GM19035 (cell line): ENCODE results near the gene NCLN.
"Not testable (repeated sequence)": the region's sequence is repeated elsewhere in the genome, so short reads cannot be mapped to it uniquely, and the experiment has no call there.

Source experiments
- ATAC-seq: cut with Tn5 transposase; IDR thresholded peaks from one replicate; pipeline ENCODE4 v1.9.1; 2021; ENCODE audit not compliant: unreplicated experiment

The NCLN gene

DNA sequence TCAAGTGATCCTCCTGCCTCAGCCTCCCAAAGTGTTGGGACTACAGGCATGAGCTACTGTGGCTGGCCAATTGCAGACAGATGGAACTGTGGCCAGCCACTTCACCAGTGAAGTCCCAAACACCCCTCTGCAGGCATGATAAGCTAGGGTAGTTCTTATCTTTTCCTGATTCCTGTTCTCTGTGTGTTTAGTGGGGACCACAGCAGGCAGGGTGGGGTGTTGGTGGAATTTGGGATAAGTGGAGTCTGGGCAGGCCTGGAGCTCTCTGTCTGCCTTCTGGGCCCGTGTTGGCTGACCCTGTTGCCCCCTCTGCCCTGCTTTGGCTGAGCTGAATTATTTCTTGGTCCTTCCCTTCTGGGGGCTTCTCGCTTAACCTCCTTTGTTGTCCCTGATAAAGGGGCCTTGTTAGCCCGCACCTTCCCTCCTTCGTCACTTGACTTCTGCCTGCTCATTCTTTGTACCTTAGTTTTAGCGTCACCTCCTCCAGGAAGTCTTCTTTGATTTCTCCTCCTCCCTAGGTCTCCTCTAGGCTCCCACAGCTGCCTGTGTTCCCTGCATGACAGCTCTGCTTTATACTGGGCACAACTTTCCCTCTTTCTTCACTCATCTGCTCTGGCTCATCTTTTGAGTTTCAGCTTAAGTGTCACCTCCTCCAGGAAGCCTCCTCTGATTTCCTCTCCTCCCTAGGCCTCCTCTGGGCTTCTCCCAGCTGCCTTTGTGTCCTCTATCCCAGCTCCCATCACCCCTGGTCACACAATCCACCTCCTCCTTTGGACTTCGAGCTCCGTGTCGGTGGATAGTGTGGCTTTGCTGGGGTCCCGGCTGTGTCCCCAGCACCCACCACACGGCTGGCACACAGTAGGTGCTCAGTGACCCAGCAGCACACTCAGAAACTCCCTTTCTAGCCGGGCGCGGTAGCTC, 1.7 kb upstream of the NCLN start:
- no peak for ATAC-seq

DNA sequence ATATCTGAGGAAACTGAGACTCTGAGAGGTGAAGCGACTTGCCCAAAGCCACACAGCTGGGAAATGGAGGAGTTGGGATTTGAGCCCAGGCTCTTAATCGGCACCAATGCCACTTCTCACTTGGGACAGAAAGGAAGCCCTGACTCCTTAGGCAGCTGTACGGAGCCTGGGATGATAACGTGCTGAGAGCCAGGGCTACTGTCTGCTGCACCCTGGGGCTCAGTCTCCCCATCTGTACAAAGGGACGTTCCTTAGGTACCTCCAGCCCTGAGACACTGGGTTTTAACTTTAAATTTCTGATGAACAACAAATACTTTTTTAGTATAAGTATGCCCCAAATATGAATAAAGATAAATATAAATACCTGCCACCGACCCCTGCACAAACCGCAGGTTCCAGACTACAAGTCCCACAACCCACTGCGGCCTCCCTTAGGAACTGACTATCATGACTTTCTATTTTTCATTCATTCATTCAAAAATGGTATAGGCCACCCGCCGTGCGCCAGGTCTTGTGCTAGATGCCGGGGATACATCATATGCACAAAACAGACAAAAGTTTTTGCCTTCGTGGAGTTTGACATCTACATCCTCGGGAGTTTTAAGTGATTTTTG, 776 bp upstream of the NCLN start:
- ATAC-seq: peak; percentile 28

DNA sequence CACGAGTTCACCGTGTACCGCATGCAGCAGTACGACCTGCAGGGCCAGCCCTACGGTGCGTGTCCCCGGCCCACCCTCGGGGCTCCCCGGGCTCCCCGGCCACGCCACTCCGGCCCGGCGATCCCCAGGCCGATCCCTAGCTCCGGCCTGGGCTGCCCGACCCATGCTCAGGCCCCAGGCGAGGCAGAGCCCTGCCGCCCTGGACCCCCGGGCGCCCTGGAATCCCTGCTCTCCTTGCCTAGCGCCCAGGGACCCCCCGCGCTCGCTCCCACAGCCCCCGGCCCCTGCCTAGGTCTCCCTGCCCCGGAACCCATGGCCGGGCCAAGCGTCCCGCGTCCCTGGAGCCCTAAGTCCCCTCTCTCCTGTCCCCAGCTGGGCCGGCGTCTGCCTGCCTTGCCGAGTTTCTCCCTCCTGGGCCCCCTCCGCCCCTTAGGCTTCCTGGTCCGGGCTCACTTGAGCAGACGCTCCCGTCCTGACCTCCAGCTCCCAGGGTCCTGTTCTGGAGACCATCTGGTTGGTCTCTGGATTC, 494 bp downstream of the NCLN start:
- ATAC-seq: peak; percentile 15

DNA sequence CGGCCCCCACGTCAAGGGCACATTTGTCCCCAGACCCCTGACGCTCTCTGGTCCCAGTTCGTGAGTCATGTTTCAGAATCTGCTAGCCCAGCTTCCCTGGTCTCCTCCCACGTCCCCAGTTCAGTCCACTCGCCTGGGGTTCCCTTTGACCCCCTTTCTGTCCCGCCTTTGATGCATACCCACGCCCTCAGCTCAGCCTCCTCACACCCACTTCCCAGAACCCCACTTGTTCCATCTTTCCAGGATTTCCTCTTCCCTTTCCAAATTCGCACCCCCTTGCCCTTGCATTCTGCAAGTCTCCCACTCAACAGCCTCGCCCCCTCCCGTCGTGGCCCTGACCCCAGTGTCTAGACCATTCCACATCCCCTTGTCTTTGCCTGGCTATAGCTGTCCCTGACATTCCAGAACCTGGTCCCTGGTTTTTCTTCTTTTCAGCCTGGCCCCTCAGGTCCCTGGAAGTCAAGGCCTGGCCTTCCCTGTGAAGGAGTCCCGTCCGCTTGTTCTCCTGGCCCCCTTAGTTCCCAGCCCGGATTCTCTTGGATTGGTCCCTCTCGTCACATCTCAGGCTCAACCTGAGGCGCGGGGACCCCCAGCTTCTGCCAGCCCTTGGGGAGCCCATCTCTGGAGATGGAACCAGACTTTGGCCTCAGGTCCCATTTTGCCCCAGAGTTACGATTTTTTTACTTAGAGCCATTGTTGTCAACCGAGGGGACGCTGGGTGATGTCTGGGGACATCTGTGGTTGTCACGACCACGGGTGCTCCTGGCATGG, 1.3 kb downstream of the NCLN start:
- no peak for ATAC-seq

DNA sequence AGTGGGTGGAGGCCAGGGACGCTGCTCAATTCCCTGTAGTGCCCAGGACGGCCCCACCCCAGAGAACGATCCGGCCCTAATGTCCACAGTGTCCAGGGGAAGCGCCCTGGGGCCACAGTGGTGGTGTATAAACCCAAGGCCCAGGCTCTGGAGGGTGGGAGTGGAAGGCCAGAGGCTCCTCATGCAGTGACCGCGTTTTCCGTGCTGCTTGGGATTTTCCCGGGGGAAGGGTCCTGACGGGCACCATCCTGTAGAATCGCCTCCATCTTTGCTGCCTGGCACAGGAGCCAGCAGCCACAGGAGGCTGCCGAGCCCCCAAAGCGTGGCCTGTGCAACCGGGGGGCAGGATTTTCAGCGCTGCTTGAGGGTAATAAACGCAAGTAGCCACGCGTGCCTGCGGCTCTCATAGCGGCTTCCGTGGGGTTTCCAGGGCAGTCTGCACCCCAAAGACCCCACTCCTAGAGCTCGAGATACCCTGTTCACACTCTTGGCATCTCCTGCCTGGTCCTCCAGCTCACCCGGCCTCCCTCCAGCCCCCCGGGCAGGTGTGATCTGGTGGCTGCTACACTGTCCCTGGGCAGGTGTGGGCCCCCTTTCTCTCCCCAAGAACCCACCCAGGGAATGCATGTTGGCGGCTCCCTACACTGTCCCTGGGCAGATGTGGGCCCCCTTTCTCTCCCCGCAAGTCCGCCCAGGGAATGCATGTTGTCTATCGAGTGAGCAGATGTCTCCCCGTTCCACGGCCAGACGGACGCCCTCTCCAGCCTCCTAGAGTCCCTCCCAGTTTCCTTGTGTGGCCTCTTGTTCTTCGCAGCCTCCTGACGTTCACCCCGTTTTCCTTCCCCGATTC, 2.2 kb downstream of the NCLN start:
- no peak for ATAC-seq

DNA sequence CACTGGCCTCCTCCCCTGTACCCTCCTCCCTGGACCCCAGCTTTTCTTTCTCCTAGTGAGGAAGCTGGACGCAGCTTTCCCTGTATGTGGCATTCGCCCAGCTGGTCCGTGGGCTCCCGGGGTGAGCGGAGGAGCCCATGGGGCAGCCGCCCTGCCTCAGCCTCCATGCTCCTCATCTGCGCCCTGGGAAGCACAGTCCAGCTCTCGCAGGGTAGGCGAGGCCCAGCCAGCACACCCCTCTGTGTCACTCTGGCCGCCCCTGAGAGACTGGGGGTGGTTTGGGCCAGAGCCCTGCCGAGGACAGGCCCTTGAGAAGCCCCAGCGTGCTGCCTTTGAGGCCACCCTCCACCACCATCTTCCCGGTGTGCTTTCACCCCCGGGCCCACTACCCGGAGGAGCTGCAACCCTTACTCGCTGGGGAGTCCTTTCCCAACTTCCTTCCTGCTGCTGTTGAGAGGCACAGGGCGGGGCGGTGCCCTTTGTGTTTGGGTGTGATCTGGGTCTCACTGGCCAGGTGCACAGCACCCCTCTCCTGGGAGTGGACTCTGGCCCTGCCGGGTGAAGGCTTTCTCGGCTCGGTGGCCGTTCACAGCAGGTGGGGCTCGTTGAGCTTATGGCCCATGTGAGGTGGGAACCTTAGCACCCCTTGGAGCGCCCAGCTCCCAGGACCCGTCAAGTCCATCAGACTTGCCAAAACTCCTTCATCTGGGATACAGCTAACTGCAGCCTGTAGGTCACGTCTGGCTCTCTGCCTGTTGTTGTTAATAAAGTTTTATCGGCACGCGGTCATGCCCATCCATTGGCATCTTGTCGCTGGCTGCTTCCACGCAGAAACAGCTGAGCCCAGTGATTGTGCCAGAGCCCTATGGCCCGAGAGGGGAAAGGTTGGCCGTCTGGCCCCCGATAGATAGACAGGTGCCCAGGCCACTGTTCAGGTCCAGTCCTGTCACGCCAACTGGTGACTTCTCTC, 3.2 kb downstream of the NCLN start:
- ATAC-seq: no peak

DNA sequence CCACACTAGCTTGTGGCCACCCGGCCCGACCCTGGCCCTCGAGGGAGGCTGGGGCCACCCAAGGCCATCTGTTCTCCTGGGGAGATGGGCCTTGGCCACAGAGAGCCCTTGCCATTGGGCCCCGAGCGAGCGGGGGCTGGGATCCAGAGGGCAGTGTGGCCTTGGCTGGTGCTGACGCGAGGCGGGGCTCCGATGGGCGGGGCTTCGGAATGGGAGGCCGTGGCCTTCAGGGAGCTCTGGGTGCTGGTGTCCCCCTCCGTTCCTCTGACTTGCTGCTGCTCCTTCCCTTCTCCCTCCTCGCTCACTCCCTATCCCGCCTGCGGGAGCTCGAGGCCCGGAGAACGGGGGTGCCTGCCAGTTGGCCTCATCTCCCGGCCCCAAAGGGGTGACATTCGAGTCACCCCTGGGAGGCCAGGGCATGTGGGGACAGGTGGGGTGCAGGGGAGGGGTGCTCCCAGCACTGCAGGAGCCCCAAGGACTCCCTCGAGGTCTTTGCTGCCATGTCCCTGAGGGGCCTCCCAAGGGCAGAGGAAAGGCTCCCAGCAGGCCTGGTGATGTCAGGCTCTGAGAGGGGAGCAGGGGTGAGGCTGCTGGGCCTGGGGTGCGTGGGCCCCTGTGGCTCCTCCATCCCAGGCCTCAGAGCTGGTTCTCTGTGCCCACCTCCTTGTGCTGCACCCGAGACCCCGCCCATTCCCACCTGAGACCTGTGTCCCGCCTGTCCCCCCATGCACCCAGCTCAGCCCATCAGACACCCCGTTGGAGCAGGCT, 4.2 kb downstream of the NCLN start:
- ATAC-seq: no peak

DNA sequence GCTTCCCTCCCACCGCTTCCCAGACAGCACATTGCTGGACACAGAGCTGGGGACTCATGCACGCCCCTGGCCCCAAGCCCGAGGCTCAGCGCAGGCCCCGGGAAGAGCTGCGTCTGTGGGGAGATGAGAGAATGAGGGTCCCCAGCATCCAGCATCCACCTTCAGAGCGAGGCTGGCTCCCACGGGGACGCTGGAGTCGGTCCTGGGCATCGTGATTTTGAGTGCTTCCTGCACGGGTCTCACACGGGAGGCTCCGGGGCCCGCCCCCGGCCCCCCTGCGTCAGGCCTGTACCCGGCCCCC, 4.7 kb downstream of the NCLN start:
- no peak for ATAC-seq

DNA sequence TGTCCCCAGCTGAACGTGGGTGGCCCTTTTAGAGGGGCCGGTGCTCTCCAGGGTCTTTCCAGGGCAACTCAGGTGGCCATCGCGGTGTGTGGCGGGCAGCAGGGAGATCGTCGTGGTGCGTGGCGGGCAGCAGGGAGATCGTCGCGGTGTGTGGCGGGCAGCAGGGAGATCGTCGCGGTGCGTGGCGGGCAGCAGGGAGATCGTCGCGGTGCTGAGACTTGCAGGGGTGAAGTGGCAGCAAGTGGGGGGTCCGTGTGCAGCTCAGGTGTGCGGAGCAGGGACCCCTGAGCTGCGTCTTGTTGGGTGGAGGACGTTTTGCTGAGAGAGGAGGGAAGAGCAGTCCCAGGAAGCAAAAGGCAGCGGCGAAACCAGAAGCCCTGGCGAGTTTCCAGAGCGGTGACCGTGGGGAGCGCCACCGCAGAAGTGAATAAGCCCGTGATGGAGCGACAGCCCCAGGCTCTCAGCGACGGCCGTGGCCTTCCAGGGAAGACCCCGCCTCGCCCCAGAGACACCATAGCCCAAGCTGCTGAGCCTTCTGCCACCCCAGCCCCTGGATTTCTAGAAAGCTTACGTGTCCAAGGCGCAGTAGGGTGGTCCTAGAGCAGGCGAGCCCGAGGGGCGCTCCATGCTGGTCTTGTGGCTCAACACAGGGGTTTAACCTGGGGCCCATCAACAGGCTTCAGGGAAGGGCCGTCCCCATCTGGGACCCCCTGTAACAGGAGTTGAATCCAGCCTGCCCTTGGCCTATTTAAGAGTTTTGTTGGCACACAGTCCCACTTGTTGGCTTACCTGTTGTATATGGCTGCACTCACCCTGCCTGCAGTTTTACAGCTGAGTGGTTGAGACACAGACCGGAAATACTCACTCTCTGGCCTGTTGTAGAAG, 5.4 kb downstream of the NCLN start:
- ATAC-seq: no peak

DNA sequence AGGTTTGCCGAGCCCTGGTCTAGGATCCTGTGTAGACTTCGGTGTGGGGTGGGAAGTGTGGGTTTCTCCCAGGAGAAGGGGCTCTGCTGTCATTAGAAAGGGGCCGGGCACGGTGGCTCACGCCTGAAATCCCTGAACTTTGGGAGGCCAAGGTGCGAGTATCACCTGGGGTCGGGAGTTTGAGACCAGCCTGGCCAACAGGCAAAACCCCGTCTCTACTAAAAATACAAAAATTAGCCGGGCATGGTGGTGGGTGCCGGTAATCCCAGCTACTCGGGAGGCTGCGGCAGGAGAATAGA, 6.0 kb downstream of the NCLN start:
- ATAC-seq: not testable (repeated sequence)

DNA sequence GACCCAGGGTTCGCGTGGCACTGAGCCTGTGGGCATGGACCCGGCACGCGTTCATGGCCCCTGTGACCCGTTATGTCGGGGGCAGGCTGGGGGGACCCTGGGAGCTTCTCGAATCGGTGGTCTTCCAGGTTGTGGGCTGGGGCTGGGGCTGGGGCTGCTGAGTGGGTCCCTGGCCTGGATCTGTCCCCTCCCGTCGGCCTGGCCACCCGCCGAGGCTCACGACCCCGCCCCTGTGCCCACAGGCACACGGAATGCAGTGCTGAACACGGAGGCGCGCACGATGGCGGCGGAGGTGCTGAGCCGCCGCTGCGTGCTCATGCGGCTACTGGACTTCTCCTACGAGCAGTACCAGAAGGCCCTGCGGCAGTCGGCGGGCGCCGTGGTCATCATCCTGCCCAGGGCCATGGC, 6.5 kb downstream of the NCLN start:
- ATAC-seq: no peak

DNA sequence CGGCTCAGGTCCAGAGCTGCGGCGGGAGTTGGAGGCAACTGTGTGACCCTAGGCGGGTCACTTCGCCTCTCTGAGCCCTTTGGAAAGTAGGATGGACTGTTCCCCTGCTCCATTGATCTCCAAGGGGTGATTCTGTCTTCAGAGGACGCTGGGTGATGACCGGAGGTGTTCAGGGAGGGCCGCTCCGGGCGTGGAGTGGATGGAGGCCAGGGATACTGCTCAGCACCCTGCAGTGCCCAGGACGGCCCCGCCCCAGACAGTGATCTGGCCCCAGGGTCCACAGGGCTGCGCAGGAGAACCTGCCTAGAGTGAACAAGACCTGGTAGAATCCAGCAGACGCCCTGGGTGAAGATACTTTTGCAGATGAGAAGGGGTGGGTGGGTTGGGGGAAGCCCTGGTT, 7.0 kb downstream of the NCLN start:
- ATAC-seq: no peak

DNA sequence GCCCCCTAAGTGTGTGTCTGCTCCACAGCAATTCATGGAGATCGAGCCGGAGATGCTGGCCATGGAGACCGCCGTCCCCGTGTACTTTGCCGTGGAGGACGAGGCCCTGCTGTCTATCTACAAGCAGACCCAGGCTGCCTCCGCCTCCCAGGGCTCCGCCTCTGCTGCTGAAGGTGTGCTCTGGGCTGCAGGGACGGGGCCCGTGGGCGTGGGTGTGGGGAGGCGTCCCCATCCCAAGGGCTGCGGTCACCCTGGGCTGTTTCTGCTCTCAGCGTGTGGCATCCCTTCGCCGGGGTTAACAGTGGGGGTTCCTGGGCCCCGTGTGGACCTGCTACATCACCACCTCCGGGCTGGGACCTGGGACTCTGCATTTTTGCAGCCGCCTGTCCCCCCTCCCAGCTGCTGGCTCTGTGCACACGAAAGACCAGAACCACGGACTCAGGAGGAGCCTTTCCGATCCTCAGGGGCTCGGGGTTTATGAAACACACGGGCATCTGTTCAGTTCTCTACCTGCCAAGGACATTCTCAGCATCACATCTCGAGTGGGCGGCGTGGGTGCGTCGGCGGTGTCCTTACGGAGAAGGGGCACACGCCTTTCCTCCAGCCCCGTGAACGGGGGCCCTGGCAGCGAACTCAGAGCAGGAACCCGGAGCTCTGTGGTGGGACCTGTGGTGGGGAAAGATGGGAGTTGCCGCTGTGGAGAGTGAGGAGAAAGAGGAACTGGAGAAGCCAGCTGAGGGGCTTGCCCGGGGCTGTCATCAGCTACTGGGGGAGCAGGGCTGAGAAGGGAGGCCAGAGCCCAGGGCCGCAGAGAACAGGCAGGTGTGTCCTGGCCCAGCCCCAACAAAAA, 7.8 kb downstream of the NCLN start:
- no peak for ATAC-seq

DNA sequence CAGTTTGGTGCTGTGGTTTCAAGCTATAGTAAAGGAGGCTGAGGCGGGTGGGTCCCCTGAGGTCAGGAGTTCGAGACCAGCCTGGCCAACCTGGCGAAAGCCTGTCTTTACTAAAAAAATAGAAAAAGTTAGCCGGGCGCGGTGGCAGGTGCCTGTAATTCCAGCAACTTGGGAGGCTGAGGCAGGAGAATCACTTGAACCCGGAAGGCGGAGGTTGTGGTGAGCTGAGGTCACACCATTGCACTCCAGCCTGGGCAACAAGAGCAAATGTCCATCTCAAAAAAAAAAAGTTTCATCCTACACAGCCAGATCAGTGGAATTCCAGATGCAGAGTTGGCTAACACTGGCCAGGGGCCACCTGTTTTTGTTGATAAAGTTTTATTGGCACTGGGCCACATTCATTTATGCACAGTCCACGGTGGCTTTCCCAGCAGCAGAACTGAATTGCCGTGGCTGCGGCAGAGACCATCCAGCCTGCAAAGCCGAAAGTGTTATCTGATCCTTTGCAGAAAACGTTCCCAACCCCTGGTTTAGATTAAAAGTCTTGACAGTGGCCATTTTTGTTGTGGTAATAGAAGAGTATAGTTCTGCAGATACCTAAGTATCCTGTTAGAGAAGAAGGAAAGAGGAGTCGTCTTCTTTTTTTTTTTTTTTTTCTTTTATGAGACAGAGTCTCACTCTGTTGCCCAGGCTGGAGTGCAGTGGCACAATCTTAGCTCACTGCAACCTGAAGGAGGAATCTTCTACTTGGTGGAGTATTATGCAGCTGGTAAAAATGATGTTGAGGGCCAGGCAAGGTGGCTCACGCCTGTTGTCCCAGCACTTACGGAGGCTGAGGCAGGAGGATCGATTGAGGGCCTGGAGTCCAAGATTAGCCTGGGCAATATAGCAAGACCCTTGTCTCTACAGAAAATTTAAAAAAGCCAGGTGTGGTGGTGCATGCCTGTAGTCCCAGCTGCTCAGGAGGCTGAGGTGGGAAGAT, 8.7 kb downstream of the NCLN start:
- ATAC-seq: no peak

DNA sequence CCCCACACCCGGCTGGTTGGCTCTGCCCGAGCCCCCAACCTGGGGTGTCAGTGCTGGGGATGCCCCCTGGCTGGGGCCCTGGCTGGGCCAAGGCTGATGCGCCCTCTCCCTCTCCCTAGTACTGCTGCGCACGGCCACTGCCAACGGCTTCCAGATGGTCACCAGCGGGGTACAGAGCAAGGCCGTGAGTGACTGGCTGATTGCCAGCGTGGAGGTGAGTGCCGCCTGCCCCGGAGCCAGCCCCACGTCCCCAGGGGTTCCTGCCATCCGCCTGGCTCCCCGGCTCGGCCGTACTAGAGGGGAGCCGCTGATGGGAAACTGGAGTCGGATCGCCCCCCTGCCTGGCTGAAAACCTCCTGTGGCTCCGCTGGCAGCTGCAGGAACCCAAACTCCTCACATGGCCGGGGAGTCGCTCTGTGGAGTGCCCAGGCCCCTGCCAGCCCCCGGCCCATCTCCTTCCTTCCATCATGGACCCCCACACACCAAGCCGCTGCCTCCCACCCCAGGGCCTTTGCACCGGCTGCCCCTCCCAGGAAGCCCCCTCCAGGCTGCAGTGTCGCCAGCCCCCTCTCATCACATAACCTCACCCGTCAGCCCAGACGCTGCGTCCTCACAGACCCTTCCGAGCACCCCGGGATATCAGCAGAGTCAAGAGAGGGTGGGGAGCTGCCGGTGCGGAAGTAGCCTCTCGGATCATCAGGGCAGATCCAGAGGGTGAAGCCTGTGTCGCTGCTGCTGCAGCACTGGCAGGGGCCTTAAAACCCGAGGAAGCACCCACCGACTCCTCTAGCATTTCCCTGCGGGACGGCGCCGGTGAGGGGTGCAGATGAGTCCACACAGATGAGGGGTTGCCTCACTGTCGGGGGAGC, 10.6 kb downstream of the NCLN start:
- ATAC-seq: no peak
